Adrenal gland (tissue), 12 donors: Measurements from ENCODE around the gene LATS2. TPM values are rescaled to one million over a fixed set of nuclear protein-coding genes. Genes with fewer than 3 reads are reported as not detected.
A peak's percentile ranks its signal among the peaks of the same experiment; 100 is the strongest.

Experiments
- DNase-seq, 7 donors: peaks; one replicate each; pipeline ENCODE4 v3.0.0-alpha.2; 2019 to 2020
- H3K27ac ChIP-seq, 5 donors: fragments of 200-600 bp; sonication (generic) in 4 of 5; 1 replicate in 3 of 5; 2 replicates in 2 of 5; pipeline versions ENCODE4 v1.5.1 to v1.8.0; 2016 to 2020; ENCODE audit warnings: mild to moderate bottlenecking in 1 of 5
- H3K27me3 ChIP-seq: fragments of 200-600 bp; 2 replicates; pipeline ENCODE4 v1.8.0; 2021
- H3K36me3 ChIP-seq, 2 donors: fragments of 200-600 bp; replicated peaks in 1 of 2; 1 replicate in 1 of 2; 2 replicates in 1 of 2; pipeline versions ENCODE4 v1.5.1 to v1.8.0; 2018 to 2022
- H3K4me1 ChIP-seq, 2 donors: fragments of 200-600 bp; replicated peaks in 1 of 2; 1 replicate in 1 of 2; 2 replicates in 1 of 2; pipeline versions ENCODE4 v1.5.1 to v1.8.0; 2018 to 2021
- H3K4me3 ChIP-seq, 4 donors: fragments of 200-600 bp; sonication (generic) in 3 of 4; one replicate each; pipeline ENCODE4 v1.5.1; 2016 to 2018
- H3K9me3 ChIP-seq, 3 donors: fragments of 200-600 bp; sonication (generic) in 1 of 3; replicated peaks in 1 of 3; 1 replicate in 2 of 3; 2 replicates in 1 of 3; pipeline versions ENCODE4 v1.5.1 to v1.8.0; 2016 to 2021
- CTCF ChIP-seq, 6 experiments: fragments of 450-650 bp in 4 of 6; fragments of 200-600 bp in 2 of 6; sonication (generic) in 1 of 6; IDR thresholded peaks; 1 replicate in 5 of 6; 2 replicates in 1 of 6; pipeline versions ENCODE4 v1.5.1 to v1.8.0; 2016 to 2021; ENCODE audit warnings: antibody characterized with exemption in 6 of 6, mild to moderate bottlenecking in 2 of 6, moderate library complexity in 1 of 6
- POLR2A ChIP-seq, 2 donors: fragments of 450-650 bp; IDR thresholded peaks; one replicate each; pipeline ENCODE4 v1.6.1; 2017; ENCODE audit warnings: antibody characterized with exemption in 2 of 2, mild to moderate bottlenecking in 2 of 2, moderate library complexity in 1 of 2
- WGBS, 4 donors: extraction: QIAGEN DNeasy Blood & Tissue Kit in 2 of 4; methylation state at CpG; one replicate each; pipeline versions ENCODE4 v1.1.5 to v1.1.7; 2013 to 2017; 5-methylcytosine and 5-hydroxymethylcytosine counted together
- intact Hi-C, 2 donors: fragments of 100-400 bp; cut with DNase I; formaldehyde crosslinking; loops; one replicate each; pipeline versions ENCODE4 v1.14.1 to v1.15.0; 2022 to 2023
- polyA plus RNA-seq, 3 donors: library from polyadenylated mRNA; stranded (reverse); fragments of 200-250 nt in 2 of 3; fragments of 350-450 nt in 1 of 3; fragmentation: Illumina TruSeq in 1 of 3; extraction: RNeasy Lipid Tissue Mini Kit (QIAGEN cat#74804) in 1 of 3; gene quantifications; one replicate each; pipeline ENCODE4 v1.2.3, GENCODE V29; 2013 to 2014
- total RNA-seq, 9 donors: library from RNA; depleted of rRNA in 4 of 9; stranded (reverse); fragments of >200 nt in 4 of 9; fragments of 120-200 nt in 1 of 9; fragmentation: NEBNext Ultra II Directional in 1 of 9; extraction: Animal tissue kit (Norgen Biotek cat#: 25700) in 1 of 9; gene quantifications; one replicate each; pipeline versions ENCODE4 v1.1.0 to v1.2.4, GENCODE V29; 2013 to 2023
- donor health status: healthy with polysubstance abuse.
- donor health status: Bipolar disorder and iron deficiency.
- donor health status: DM: yes; HTN: yes; CAD: no.
- donor health status: DM: no; HTN: no; CAD: no.
- donor health status: DM: no; HTN: no; CAD: no.
- donor health status: DM: yes; HTN: yes; CAD: no.

LATS2 gene
- total and polyA plus RNA-seq, 12 donors: 7.4 to 35.6 (median 23.3) TPM

DNA sequence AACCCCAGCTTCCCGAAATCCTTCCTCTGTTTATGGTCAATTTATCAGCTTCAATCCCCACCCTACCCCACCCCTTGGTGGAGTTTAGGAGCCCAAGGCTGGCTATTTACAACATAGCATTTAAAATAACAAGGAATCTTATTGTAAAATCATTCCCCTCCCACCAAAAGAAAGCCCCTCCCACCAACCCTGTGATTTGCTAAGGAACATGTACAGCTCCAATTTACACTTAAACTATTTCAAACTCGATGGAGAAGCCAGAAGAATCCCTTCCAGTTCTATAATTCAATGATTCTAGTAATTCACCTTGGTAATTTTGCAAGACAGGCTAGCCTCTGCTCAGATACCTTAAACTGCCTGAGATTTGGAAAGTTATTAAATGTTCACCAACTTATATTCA, 3.0 kb downstream of the LATS2 start:
- intact Hi-C loops: no loop called here
- H3K4me3 ChIP-seq: no peak overlapping the region
- no peak overlapping the region for H3K27ac ChIP-seq
- H3K27me3 ChIP-seq: no peaks in the 10 kb centered on the region
- H3K4me1 ChIP-seq: peaks cover 28 to 50% of the 10 kb centered on the region in 2 donors
- no peaks in the 10 kb centered on the region for H3K9me3 ChIP-seq
- H3K36me3 ChIP-seq: no peaks in the 10 kb centered on the region
- TF ChIP-seq POLR2A (IDR thresholded peaks at IDR 0.05) (no peak), CTCF (IDR thresholded peaks at IDR 0.05) (no peak)
- DNase-seq: no peak
- WGBS, 4 donors: 24 to 38% (median 30%) methylated on average over 2 of the region's 2 CpGs

- peaks cover 34 to 47% of the 10 kb centered on the region in 2 donors for H3K4me1 ChIP-seq
- H3K27me3 ChIP-seq: no peaks in the 10 kb centered on the region
- no peak overlapping the region for H3K27ac ChIP-seq
- H3K4me3 ChIP-seq: no peak overlapping the region
- DNase-seq: peak in 1 of 7 donors; percentile 41
- intact Hi-C loops: no loop called here
- no peak for TF ChIP-seq POLR2A (IDR thresholded peaks at IDR 0.05)
- no peak for TF ChIP-seq CTCF (IDR thresholded peaks at IDR 0.05)
- WGBS, 4 donors: 79 to 90% (median 81%) methylated on average over 2 of the region's 2 CpGs
- H3K9me3 ChIP-seq: no peaks in the 10 kb centered on the region
- H3K36me3 ChIP-seq: no peaks in the 10 kb centered on the region
Measured at GRCh38 chr13:21055511-21056045, 5.8 kb downstream of the LATS2 start.

DNA sequence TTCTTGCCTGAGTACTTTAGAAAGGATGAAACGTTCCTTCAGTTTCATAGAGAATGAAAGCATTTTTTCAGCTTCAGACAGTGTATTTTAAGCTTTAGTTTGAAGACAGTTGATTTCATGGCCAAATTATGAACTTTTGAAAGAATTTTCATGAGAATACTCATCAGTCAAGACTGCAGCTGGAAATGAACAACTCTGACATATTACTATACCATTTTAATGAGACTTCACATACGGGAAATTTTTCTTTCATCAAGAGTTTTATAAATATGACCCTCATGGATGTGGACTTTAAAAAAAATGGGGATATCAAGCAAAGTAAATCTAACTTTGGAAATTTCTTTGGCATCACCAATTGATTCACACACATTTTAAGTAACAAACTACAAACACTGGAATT, 6.4 kb downstream of the LATS2 start:
- no peaks in the 10 kb centered on the region for H3K9me3 ChIP-seq
- no peaks in the 10 kb centered on the region for H3K27me3 ChIP-seq
- no peak for DNase-seq
- H3K4me1 ChIP-seq: peaks cover 35 to 50% of the 10 kb centered on the region in 2 donors
- WGBS, 4 donors: 13 to 28% (median 21%) methylated on average over 2 of the region's 2 CpGs
- H3K36me3 ChIP-seq: no peaks in the 10 kb centered on the region
- TF ChIP-seq POLR2A (IDR thresholded peaks at IDR 0.05) (no peak), CTCF (IDR thresholded peaks at IDR 0.05) (no peak)
- intact Hi-C loops: no loop called here
- peak overlapping the region in 1 of 5 donors; percentile 30 for H3K27ac ChIP-seq
- no peak overlapping the region for H3K4me3 ChIP-seq

DNA sequence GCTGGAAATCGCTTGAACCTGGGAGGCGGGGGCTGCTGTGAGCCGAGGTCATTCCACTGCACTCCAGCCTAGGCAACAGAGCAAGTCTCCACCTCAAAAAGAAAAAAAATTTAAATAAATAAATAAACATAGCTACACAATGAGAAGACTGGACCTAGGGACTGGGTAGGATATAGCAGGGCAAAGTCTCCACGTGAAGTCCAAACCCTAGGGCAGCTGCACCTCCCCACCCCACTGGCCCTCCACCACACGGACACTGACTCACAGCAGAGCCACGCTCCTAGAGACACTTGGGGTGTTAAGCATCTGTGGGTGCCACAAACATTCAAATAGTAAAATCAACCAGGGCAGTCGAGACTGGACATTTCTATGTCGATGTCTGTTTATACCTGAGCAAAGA, 7.1 kb downstream of the LATS2 start:
- H3K4me3 ChIP-seq: no peak overlapping the region
- H3K9me3 ChIP-seq: no peaks in the 10 kb centered on the region
- no peaks in the 10 kb centered on the region for H3K27me3 ChIP-seq
- peaks cover 28 to 43% of the 10 kb centered on the region in 2 donors for H3K4me1 ChIP-seq
- WGBS, 4 donors: 67 to 76% (median 76%) methylated on average over 8 of the region's 8 CpGs
- H3K27ac ChIP-seq: no peak overlapping the region
- TF ChIP-seq CTCF (IDR thresholded peaks at IDR 0.05): no peak
- TF ChIP-seq POLR2A (IDR thresholded peaks at IDR 0.05): no peak
- no peaks in the 10 kb centered on the region for H3K36me3 ChIP-seq
- intact Hi-C loops: no loop called here
- DNase-seq: peak in 1 of 7 donors; percentile 20
